K562 (cell line): ENCODE results near the gene ARHGAP18. TPM values are rescaled to one million over a fixed set of nuclear protein-coding genes. Genes with fewer than 3 reads are reported as not detected.

Source experiments
- E2F1 ChIP-seq: sonication (generic); formaldehyde crosslinking; IDR thresholded peaks from 2 replicates; pipeline ENCODE4 v1.8.1; 2023; ENCODE audit warnings: mild to moderate bottlenecking, missing genetic modification reagents, moderate library complexity
- ETV6 ChIP-seq, 3 experiments: fragments of 150-350 bp in 1 of 3; sonication (generic) in 1 of 3; formaldehyde crosslinking in 1 of 3; IDR thresholded peaks; 2 replicates each; pipeline versions ENCODE4 v1.6.1 to v1.8.0; 2014 to 2022; ENCODE audit warnings: borderline replicate concordance in 2 of 3, low read depth in 2 of 3, antibody characterized with exemption in 1 of 3, low read length in 1 of 3, mild to moderate bottlenecking in 1 of 3, missing genetic modification reagents in 1 of 3
- IRF1 ChIP-seq: sonication (generic); formaldehyde crosslinking; IDR thresholded peaks from 2 replicates; pipeline ENCODE4 v1.8.0; 2022; ENCODE audit warnings: missing genetic modification reagents, mild to moderate bottlenecking, borderline replicate concordance
- MGA ChIP-seq: fragments of 450-650 bp; IDR thresholded peaks from 2 replicates; pipeline ENCODE4 v1.6.1; 2016; ENCODE audit warnings: mild to moderate bottlenecking, moderate library complexity
- STAT5A ChIP-seq: IDR thresholded peaks from 2 replicates; pipeline ENCODE4 v1.6.1; 2012; ENCODE audit warnings: low read length, inconsistent platforms, borderline replicate concordance
- TCF3 ChIP-seq: sonication (generic); formaldehyde crosslinking; IDR thresholded peaks from 2 replicates; pipeline ENCODE4 v1.4.0; 2020; ENCODE audit warnings: mild to moderate bottlenecking, missing genetic modification reagents
- ZNF175 ChIP-seq: fragments of 200-800 bp; sonication (Bioruptor generic); IDR thresholded peaks from 2 replicates; pipeline ENCODE4 v1.6.1; 2016; ENCODE audit warnings: low read depth, mild to moderate bottlenecking, missing genetic modification characterization, missing compliant biosample characterization
- ZNF217 ChIP-seq: sonication (generic); formaldehyde crosslinking; IDR thresholded peaks from 2 replicates; pipeline ENCODE4 v1.8.0; 2022; ENCODE audit warnings: mild to moderate bottlenecking, missing genetic modification reagents
- ZNF280A ChIP-seq: fragments of 450-650 bp; IDR thresholded peaks from 2 replicates; pipeline ENCODE4 v1.6.1; 2018; ENCODE audit warnings: mild to moderate bottlenecking, low read depth; ENCODE audit not compliant: partially characterized antibody
- polyA plus RNA-seq, 8 experiments: library from polyadenylated mRNA; depleted of rRNA in 4 of 8; stranded (reverse) in 5 of 8; unstranded in 3 of 8; fragments of >200 nt; fragmentation: Nextera tagmentation in 2 of 8; fragmentation: Illumina TruSeq in 1 of 8; extraction: Ambion mirVana in 2 of 8; extraction: Trizol in 1 of 8; gene quantifications; 2 replicates each; pipeline versions ENCODE4 v1.2.1 to v1.2.3, GENCODE V29; 2011 to 2014; ENCODE audit warnings: inconsistent platforms in 1 of 8, missing spikeins in 1 of 8
- total RNA-seq, 7 experiments: library from RNA; depleted of rRNA in 6 of 7; stranded (reverse); fragments of >200 nt in 6 of 7; fragmentation: Illumina TruSeq in 2 of 7; extraction: Trizol in 2 of 7; gene quantifications; 2 replicates each; pipeline versions ENCODE4 v1.2.1 to v1.2.3, GENCODE V29; 2011 to 2021; ENCODE audit warnings: low replicate concordance in 1 of 7

ARHGAP18 gene
- total and polyA plus RNA-seq, 9 of the 15 experiments (the other 6 are each of a cell fraction or from before 2014, with no cell fraction given) = 13.3 to 29.7 (median 21.1) TPM

- TF ChIP-seq MGA = no peak
- no peak for TF ChIP-seq ZNF217 (CRISPR knock-in tag)
- peak; percentile 78; the same call in 1 of the 2 replicates for TF ChIP-seq STAT5A
- no peak for TF ChIP-seq ZNF175 (CRISPR knock-in tag)
- no peak for TF ChIP-seq IRF1 (CRISPR knock-in tag)
- TF ChIP-seq ETV6 (IDR thresholded peaks at IDR 0.05; ENCODE audit: borderline replicate concordance in 1 of 2, low read depth in 2 of 2, low read length in 1 of 2) = no peak
- TF ChIP-seq ETV6 (CRISPR knock-in tag; IDR thresholded peaks at IDR 0.05; ENCODE audit: borderline replicate concordance) = no peak
- TF ChIP-seq E2F1 (CRISPR knock-in tag) = no peak
- TF ChIP-seq ZNF280A = no peak
- TF ChIP-seq TCF3 = peak; percentile 94
Measured at GRCh38 chr6:129662980-129663431, 47.0 kb downstream of the ARHGAP18 start (continued).
